IMR-90 (cell line): ENCODE data around the gene CCDC63. TPM values are rescaled to one million over a fixed set of nuclear protein-coding genes. Genes with fewer than 3 reads are reported as not detected.

Experiments
- ATAC-seq: fragments of 200-7000 bp; cut with Tn5 transposase; 2 replicates; pipeline ENCODE4 v1.9.1; 2020; ENCODE audit warnings: low read depth, mild to moderate bottlenecking, moderate library complexity
- BruUV-seq: library from RNA; stranded (reverse); fragments of 400-500 nt; replicated peaks from 2 replicates; lab custom pipeline; 2021; lab: Mats Ljungman, UMichigan
- CTCF ChIA-PET: fragments of 300-600 bp; formaldehyde crosslinking; extraction: SDS; loops from one replicate; lab custom pipeline; 2021; ENCODE audit warnings: antibody characterized with exemption; lab: Yijun Ruan, JAX
- POLR2A ChIA-PET: fragments of 300-600 bp; sonication (Branson Sonifier 250); formaldehyde crosslinking; loops from one replicate; lab custom pipeline; 2022; ENCODE audit warnings: antibody characterized with exemption; ENCODE audit not compliant: unreplicated experiment; lab: Charles Lee
- DNase-seq: peaks from one replicate; pipeline ENCODE4 v3.0.0; 2013
- H2AFZ ChIP-seq: replicated peaks from 2 replicates; pipeline ENCODE3; 2013; ENCODE audit warnings: low read length, mild to moderate bottlenecking; ENCODE audit not compliant: poor library complexity
- H2AK5ac ChIP-seq: 2 replicates; pipeline ENCODE4 v1.6.1; 2013; ENCODE audit warnings: low read depth, low read length, inconsistent platforms
- H2AK9ac ChIP-seq: replicated peaks from 2 replicates; pipeline ENCODE3; 2013; ENCODE audit warnings: mild to moderate bottlenecking, low read depth, low read length, moderate library complexity; ENCODE audit not compliant: poor library complexity
- H2BK120ac ChIP-seq: 2 replicates; pipeline ENCODE4 v1.6.1; 2013; ENCODE audit warnings: low read depth, low read length, inconsistent platforms
- H2BK15ac ChIP-seq: 3 replicates; pipeline ENCODE4 v1.6.1; 2013; ENCODE audit warnings: low read depth, low read length, inconsistent platforms
- H2BK20ac ChIP-seq: 2 replicates; pipeline ENCODE4 v1.6.1; 2013; ENCODE audit warnings: low read depth, mild to moderate bottlenecking, inconsistent platforms, low read length, moderate library complexity
- H2BK5ac ChIP-seq: 2 replicates; pipeline ENCODE4 v1.6.1; 2013; ENCODE audit warnings: mild to moderate bottlenecking, low read depth, low read length, inconsistent platforms; ENCODE audit not compliant: poor library complexity, severe bottlenecking
- H3K14ac ChIP-seq: replicated peaks from 2 replicates; pipeline ENCODE4 v1.6.1; 2013; ENCODE audit warnings: low read depth, low read length, inconsistent platforms
- H3K18ac ChIP-seq: 2 replicates; pipeline ENCODE4 v1.6.1; 2013; ENCODE audit warnings: low read depth, low read length, control low read depth
- H3K23ac ChIP-seq: 2 replicates; pipeline ENCODE4 v1.6.1; 2013; ENCODE audit warnings: low read depth, low read length, inconsistent platforms
- H3K27ac ChIP-seq: 2 replicates; pipeline ENCODE4 v1.5.1; 2013; ENCODE audit warnings: mild to moderate bottlenecking, control low read depth, low read length; ENCODE audit not compliant: insufficient read depth
- H3K27me3 ChIP-seq: 2 replicates; pipeline ENCODE4 v1.6.1; 2013; ENCODE audit warnings: low read length; ENCODE audit not compliant: control insufficient read depth, insufficient read depth
- H3K36me3 ChIP-seq: 2 replicates; pipeline ENCODE4 v1.6.1; 2013; ENCODE audit warnings: low read length, mixed read lengths; ENCODE audit not compliant: control insufficient read depth, insufficient read depth
- H3K4ac ChIP-seq: 2 replicates; pipeline ENCODE4 v1.6.1; 2013; ENCODE audit warnings: low read depth, low read length, inconsistent platforms
- H3K4me1 ChIP-seq: 2 replicates; pipeline ENCODE4 v1.6.1; 2013; ENCODE audit warnings: low read length, mixed read lengths; ENCODE audit not compliant: control insufficient read depth, insufficient read depth
- H3K4me2 ChIP-seq: 2 replicates; pipeline ENCODE4 v1.6.1; 2013; ENCODE audit warnings: low read depth, mild to moderate bottlenecking, control low read depth, low read length, moderate library complexity
- H3K4me3 ChIP-seq: 2 replicates; pipeline ENCODE4 v1.5.1; 2013; ENCODE audit warnings: low read depth, mild to moderate bottlenecking, control low read depth, low read length, moderate library complexity; ENCODE audit not compliant: insufficient read depth
- H3K56ac ChIP-seq: 2 replicates; pipeline ENCODE4 v1.6.1; 2013; ENCODE audit warnings: low read length, inconsistent platforms; ENCODE audit not compliant: insufficient read depth; ENCODE audit errors: extremely low read depth
- H3K79me1 ChIP-seq, 2 experiments: 2 replicates each; pipeline ENCODE4 v1.6.1; 2013; ENCODE audit warnings: low read length in 2 of 2, inconsistent platforms in 1 of 2, low read depth in 1 of 2
- H3K9ac ChIP-seq: 2 replicates; pipeline ENCODE4 v1.6.1; 2013; ENCODE audit warnings: low read depth, low read length, control low read depth
- H3K9me1 ChIP-seq: 2 replicates; pipeline ENCODE4 v1.6.1; 2013; ENCODE audit warnings: low read length, inconsistent platforms; ENCODE audit not compliant: insufficient read depth
- H3K9me3 ChIP-seq: 2 replicates; pipeline ENCODE4 v1.6.1; 2013; ENCODE audit warnings: low read length; ENCODE audit not compliant: control insufficient read depth, insufficient read depth
- H4K20me1 ChIP-seq: 2 replicates; pipeline ENCODE4 v1.6.1; 2013; ENCODE audit warnings: low read length, inconsistent platforms; ENCODE audit not compliant: insufficient read depth
- H4K5ac ChIP-seq: 2 replicates; pipeline ENCODE4 v1.6.1; 2013; ENCODE audit warnings: mild to moderate bottlenecking, low read depth, low read length, control low read depth
- H4K8ac ChIP-seq, 2 experiments: 2 replicates each; pipeline ENCODE4 v1.6.1; 2013; ENCODE audit warnings: low read depth in 2 of 2, low read length in 2 of 2, control low read depth in 1 of 2, inconsistent platforms in 1 of 2
- H4K91ac ChIP-seq: 2 replicates; pipeline ENCODE4 v1.6.1; 2013; ENCODE audit warnings: low read depth, low read length, inconsistent platforms; ENCODE audit not compliant: insufficient read depth
- CTCF ChIP-seq: conservative IDR thresholded peaks from 2 replicates; pipeline ENCODE4 v1.5.1; 2012; ENCODE audit warnings: mild to moderate bottlenecking, low read depth, low read length, improper control_type of control experiment
- MXI1 ChIP-seq: IDR thresholded peaks from 2 replicates; pipeline ENCODE4 v1.6.1; 2012; ENCODE audit warnings: low read depth, mild to moderate bottlenecking, low read length, moderate library complexity, borderline replicate concordance
- WGBS, 2 experiments: methylation state at CpG; one replicate each; pipeline versions ENCODE4 v1.1.5 to v1.1.7; 2013; ENCODE audit warnings: missing lambda C conversion rate in 2 of 2; ENCODE audit not compliant: insufficient read length in 1 of 2; ENCODE audit errors: extremely low coverage in 2 of 2; 5-methylcytosine and 5-hydroxymethylcytosine counted together
- dilution Hi-C: fragments of 300-500 bp; cut with HindIII; formaldehyde crosslinking; loops from one replicate; pipeline ENCODE4 v1.14.3; 2018; ENCODE audit warnings: low sequenced_read_pairs; ENCODE audit not compliant: unreplicated experiment
- in situ Hi-C: fragments of 300-500 bp; cut with MboI; formaldehyde crosslinking; loops from 3 replicates; pipeline ENCODE4 v1.14.3; 2019; ENCODE audit warnings: low sequenced_read_pairs, inconsistent platforms, mixed read lengths
- intact Hi-C: fragments of 100-400 bp; cut with micrococcal nuclease; formaldehyde crosslinking; loops from 2 replicates; pipeline ENCODE4 v1.10.0; 2022
- polyA plus RNA-seq, 3 experiments: library from polyadenylated mRNA; depleted of rRNA; stranded (reverse); fragments of >200 nt; gene quantifications; 2 replicates each; pipeline ENCODE4 v1.2.3, GENCODE V29; 2012; ENCODE audit warnings: low replicate concordance in 1 of 3
- total RNA-seq: library from RNA; depleted of rRNA; stranded (reverse); fragments of >200 nt; gene quantifications from 2 replicates; pipeline ENCODE4 v1.2.3, GENCODE V29; 2012

The CCDC63 gene
- total and polyA plus RNA-seq, 2 of the 4 experiments (the other 2 are of a cell fraction): not detected

- Histone ChIP-seq H2AK9ac (no peak overlapping the region), H3K4me1 (no peaks in the 10 kb centered on the region), H2BK20ac (no peak overlapping the region), H3K56ac (no peak overlapping the region), H4K20me1 (no peaks in the 10 kb centered on the region), H3K18ac (no peak overlapping the region), H2BK5ac (no peak overlapping the region), H4K91ac (no peak overlapping the region), H3K4ac (no peak overlapping the region), H4K5ac (no peak overlapping the region), H4K8ac (no peak overlapping the region), H3K79me1 (no peaks in the 10 kb centered on the region), H3K9ac (no peak overlapping the region), H2AK5ac (no peak overlapping the region), H3K4me3 (no peak overlapping the region), H3K27me3 (peaks cover 2% of the 10 kb centered on the region; the same call in 1 of the 2 replicates), H3K4me2 (no peak overlapping the region), H2BK15ac (no peak overlapping the region), H3K9me3 (no peaks in the 10 kb centered on the region), H3K23ac (no peak overlapping the region), H3K36me3 (no peaks in the 10 kb centered on the region), H3K27ac (no peak overlapping the region), H2BK120ac (no peak overlapping the region), H3K9me1 (0 out of 2 replicates have a peak, but pooled peaks cover 2% of the 10 kb centered on the region), H2AFZ (no peak overlapping the region), H3K14ac (no peak overlapping the region)
- CTCF ChIA-PET: interaction anchor here (0.7 kb wide), 1 partner anchor 17 kb away, joined by 4 read pairs; no protein-coding TSS in a partner anchor
- in situ Hi-C loops (loop anchor here (10.0 kb wide), 1 partner anchor 383 kb away; no protein-coding TSS in a partner anchor), dilution Hi-C loops (no loop called here), intact Hi-C loops (no loop called here)
- DNase-seq: no peak
- ATAC-seq: no peak
- WGBS, 2 experiments: 40% methylated on average over 1 of the region's 11 CpGs; no CpG with 5 or more reads in 1 of the 2 experiments
- TF ChIP-seq MXI1 (no peak), CTCF (0 out of 2 replicates have a peak, but pooled peaks have one; percentile 5)
- BruUV-seq: no TSS peak
- POLR2A ChIA-PET: no interaction called here
Observed at GRCh38 chr12:110932046-110932445, 85.3 kb downstream of the CCDC63 start.
